Right lobe of liver (tissue), 4 donors: ENCODE measurements around the gene GPRC6A.

Source experiments
- CTCF ChIP-seq, 4 donors: fragments of 200-600 bp in 3 of 4; fragments of 450-650 bp in 1 of 4; IDR thresholded peaks; one replicate each; pipeline versions ENCODE4 v1.5.1 to v1.8.0; 2016 to 2022; ENCODE audit warnings: antibody characterized with exemption in 4 of 4, mild to moderate bottlenecking in 2 of 4
- POLR2A ChIP-seq: fragments of 450-650 bp; IDR thresholded peaks from one replicate; pipeline ENCODE4 v1.6.1; 2017; ENCODE audit warnings: antibody characterized with exemption, mild to moderate bottlenecking
- donor health status: DM: no; HTN: no; CAD: no.
- donor health status: DM: no; HTN: no; CAD: no.
- donor health status: DM: no; HTN: yes; CAD: no.

- no peak for TF ChIP-seq CTCF (IDR thresholded peaks at IDR 0.05)
- no peak for TF ChIP-seq POLR2A
Observed at GRCh38 chr6:116763906-116764628, 64.8 kb downstream of the GPRC6A start.
